Germinal center (tissue), 1 donor: ENCODE results near the gene C12orf57.
A peak's percentile ranks its signal among the peaks of the same experiment; 100 is the strongest.

Source experiments
- DNase-seq: peaks from one replicate; pipeline ENCODE4 v3.0.0; 2012; ENCODE audit warnings: mixed read lengths, low spot score

The C12orf57 gene

DNA sequence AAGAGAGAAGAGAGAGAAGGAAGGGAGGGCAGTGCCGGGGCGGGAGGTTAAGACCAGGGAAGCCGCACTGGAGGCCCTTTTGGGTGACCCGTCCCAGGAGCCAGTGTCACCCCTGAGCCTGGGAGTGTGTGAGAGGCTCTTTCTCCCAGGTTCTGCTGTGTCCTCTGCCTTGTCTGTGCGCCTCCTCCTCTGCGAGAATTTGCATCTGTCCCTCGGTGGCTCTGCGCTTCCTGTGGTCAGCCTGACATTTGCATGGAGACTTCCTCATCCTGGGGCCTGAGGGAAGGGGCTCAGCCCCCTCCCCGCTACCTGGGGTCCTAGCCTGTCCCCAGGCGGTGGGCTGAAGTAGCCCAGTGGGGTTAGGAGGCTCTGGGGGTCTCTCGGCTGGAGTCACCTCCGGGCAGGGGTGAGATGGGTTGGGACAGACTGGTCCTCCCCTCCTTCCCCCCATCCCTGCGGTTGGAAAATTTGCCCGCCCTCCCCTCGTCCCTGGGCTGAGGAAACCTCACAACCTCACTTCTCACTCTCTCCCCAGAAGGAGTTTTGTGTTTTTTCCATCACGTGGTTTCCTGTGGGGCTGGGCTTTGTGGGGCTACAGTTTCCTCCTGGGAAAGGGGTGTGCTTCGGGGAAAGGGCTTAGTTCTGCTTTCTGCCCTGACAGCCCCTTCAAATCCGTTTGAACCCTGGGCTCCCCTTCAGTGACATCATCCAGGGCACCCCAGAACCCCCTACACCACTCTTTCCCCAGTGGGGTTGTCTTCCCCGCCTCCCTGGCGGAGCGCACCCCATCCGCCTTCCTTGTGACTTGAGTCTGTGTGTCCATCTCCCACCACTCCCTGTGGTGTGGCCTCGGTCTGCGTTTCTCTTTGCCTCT is 9.9 kb downstream of the C12orf57 start:
- peak; percentile 80 for DNase-seq

DNA sequence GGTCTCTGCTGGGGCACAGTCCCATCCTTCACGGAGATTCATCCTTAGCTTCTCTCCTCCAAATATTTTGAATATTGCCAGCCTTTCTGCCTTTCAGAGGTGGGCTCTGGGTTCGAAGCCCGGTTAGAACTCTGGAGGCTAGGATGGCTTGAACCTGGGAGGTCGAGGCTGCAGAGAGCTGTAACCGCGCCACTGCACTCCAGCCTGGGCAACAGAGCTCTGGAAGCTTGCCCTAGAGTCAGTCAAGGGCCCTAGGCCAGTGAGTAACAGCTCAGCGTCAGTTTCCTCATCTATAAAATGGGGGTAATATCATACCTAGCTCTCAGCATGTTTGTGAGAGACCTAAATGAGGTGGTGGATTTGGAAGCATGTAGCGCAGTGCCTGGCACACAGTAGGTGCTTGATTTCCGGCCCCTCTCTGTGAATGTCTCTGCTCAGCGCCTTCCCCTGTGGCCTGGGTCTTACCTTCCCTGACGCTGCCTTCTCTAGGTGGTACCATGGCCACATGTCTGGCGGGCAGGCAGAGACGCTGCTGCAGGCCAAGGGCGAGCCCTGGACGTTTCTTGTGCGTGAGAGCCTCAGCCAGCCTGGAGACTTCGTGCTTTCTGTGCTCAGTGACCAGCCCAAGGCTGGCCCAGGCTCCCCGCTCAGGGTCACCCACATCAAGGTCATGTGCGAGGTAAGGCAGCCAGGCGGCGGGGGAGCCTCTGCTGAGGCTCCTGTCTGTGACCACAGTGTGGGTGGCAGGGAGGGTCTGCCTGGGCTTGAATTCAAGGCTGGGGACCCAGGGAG is 10.7 kb downstream of the C12orf57 start:
- no peak for DNase-seq

DNA sequence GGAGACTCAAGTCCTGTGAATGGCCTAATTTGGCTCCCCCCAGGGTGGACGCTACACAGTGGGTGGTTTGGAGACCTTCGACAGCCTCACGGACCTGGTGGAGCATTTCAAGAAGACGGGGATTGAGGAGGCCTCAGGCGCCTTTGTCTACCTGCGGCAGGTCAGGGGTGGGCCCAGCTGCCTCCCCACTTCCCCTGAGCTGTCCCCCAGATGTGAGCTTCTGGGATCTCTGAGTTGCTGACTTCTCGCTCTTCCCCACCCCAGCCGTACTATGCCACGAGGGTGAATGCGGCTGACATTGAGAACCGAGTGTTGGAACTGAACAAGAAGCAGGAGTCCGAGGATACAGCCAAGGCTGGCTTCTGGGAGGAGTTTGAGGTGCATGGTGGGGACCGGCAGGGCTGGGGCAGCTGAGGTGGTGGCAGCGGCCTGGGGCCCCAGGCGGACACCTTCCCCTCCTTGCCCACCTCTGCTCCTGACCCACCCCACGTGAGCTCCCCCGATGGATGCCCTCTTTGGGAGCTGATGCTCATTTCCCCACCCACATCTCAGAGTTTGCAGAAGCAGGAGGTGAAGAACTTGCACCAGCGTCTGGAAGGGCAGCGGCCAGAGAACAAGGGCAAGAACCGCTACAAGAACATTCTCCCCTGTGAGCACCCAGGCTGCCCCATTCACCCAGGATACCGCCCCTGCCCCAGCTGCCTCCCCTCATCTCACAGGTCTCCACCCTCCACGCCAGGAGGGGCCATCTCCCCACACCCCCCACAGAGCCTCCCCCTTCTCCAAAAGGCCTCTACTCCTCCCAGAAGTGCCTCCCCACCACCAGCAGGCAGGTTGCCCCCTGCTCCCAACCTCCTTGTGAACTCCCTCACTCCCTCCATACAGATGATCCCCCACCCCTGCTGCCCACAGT is 11.5 kb downstream of the C12orf57 start:
- no peak for DNase-seq

DNA sequence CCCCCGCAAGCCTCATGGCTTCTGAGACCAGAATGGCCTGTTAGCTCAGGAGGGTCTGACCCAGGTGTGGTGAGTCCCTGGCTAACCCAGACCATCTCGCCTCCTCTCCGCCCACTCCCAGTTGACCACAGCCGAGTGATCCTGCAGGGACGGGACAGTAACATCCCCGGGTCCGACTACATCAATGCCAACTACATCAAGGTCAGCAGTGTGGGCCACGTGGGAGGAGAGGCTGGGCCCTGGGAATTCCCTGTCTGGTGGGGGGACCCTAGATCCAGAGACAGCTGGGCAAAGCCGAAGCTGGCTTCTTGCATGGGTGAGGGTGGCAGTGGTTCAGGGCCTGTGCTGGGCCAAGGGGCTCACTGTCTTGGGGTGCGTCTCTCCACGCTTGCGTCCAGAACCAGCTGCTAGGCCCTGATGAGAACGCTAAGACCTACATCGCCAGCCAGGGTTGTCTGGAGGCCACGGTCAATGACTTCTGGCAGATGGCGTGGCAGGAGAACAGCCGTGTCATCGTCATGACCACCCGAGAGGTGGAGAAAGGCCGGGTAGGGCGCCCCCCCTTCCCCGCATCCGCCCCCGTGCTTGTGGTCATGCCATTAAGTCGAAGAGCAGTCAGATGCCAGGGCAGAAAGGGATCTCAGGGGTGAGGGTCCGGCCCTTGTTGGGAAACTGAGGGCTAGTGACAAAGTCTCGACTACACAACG is 12.4 kb downstream of the C12orf57 start:
- DNase-seq = no peak

DNA sequence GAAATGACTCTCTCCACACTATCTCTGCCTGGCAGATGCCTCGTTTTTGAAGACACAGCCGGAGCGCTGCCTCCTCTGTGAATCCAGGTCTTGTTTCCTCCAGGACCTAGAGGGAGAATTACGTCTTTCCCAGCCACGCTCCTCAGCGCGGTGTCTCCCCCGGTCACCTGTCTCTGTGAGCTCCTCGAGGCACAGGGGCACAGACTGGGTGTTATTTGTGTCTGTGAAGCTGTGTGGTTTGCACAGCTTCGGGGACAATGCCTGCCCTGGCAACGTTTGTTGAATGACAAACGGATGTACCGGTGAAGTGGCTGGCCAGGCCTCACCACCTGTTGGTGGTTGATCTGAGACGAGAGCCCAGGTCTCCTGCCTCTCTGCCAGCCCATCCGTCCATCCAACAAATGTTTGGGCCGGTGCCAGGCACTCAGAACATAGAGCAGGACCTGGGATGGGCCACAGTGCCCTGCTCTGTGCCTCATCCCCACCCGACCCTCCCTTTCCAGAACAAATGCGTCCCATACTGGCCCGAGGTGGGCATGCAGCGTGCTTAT is 13.4 kb downstream of the C12orf57 start:
- DNase-seq = no peak

DNA sequence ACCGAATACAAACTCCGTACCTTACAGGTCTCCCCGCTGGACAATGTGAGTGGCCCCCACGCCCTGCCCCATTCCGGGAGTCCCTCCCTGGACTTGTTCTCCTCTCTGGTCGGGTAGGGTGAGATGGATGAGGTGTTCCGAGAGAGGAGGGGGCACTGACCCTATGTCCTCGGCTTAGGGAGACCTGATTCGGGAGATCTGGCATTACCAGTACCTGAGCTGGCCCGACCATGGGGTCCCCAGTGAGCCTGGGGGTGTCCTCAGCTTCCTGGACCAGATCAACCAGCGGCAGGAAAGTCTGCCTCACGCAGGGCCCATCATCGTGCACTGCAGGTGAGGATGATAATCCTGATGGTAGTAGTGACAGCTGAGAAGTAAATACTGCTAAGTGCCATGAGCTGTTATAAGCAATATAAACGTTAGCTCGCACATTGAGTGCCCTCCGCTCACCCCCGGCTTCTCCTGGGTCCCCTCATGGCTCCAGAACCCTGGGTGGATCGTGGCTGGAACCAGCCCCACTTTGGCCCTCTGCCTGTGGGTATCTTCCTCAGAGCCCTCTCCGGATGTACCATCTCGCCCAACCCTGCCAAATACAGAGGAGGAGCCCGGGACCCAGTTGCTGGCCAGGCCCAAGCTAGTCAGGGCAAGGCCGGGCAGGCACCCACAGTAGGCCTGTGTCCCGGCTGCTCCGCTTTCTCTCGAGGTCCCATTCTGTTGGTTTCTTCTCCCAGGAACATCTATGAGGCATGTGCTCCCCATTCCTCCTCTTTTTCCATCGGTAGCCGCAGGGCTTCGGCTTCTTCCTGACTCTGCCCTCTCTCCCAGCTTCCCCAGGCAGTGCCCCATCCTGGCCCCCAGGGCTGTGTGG is 14.2 kb downstream of the C12orf57 start:
- DNase-seq = no peak

DNA sequence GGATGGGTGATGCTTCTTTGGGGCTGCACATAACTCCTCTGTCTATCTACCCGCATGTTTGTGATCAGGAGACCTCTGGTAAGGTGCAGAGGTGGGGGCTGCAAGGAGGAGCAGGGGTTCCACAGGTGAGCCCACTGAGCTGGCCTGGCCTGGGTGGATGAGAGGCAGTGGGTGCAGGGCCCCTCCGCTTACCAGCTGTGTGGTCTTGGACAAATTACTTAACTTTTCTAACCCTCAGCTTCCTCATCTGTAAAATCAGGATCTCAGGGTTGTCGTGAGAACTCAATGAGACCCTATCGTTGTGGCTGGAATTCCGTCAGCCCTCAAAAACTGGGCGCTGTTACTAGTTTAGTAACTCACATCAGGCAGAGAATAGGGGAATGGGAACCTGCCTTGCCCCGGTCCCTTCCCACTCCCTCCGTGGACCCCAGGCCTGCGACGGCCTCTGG is 14.8 kb downstream of the C12orf57 start:
- DNase-seq = no peak

DNA sequence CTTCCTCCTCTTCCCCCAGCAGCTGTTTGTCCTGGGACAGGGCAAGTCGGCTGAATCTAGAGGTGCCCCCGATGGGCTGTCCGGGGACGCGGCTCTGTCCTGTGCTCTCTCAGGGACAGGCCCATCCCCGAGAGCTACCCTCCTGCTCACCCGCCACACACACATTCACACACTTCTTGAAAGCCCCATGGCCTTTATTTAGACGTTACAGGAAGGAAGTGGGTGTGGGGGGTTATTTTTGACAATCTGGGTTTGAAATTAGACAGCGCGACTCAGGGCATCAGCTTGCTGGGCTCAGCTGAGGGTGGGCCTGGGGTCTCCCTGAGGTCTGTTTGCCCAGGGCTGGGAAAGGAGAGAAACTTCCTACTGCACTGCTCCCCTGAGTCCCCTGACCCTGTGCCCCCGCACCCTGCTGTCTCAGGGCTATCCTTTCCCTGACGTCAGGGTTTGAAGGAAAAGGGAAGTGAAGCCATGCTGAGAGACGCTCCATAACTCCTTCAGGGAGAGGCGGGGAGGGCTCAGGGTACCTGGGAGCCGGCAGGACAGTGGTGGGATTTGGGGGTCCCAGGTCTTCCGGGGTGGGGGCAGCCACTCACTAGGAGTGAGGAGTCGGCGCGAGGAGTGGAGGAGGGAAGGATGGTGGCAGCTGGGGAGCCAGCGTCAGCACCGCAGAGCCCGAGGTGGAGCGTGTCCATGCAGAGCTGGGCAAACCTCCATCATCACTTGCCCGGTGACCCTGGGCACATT is 15.4 kb downstream of the C12orf57 start:
- peak; percentile 69 for DNase-seq

DNA sequence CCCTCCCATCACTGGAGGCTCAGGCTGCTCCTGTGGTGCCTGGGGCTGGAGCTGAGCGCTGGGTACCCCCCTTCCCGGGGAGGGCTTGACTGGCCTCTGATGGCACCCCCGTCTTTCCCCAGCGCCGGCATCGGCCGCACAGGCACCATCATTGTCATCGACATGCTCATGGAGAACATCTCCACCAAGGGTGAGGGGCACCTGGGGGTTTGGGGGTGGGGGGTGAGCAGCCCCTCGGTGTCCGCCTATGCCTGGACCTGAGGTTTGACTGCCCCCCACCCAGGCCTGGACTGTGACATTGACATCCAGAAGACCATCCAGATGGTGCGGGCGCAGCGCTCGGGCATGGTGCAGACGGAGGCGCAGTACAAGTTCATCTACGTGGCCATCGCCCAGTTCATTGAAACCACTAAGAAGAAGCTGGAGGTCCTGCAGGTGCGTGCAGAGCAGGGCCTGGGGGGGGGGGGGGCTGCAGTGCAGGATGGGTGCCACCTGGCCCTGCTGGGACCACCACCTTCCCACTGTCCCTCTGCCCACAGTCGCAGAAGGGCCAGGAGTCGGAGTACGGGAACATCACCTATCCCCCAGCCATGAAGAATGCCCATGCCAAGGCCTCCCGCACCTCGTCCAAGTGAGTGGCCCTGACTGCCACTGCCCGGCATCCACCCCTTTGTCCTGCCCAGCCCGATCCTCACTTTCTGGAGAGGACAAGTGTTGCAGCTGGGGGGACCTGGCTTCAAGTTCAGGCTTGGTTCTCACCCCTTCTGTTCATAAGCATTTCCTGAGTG is 16.2 kb downstream of the C12orf57 start:
- no peak for DNase-seq

DNA sequence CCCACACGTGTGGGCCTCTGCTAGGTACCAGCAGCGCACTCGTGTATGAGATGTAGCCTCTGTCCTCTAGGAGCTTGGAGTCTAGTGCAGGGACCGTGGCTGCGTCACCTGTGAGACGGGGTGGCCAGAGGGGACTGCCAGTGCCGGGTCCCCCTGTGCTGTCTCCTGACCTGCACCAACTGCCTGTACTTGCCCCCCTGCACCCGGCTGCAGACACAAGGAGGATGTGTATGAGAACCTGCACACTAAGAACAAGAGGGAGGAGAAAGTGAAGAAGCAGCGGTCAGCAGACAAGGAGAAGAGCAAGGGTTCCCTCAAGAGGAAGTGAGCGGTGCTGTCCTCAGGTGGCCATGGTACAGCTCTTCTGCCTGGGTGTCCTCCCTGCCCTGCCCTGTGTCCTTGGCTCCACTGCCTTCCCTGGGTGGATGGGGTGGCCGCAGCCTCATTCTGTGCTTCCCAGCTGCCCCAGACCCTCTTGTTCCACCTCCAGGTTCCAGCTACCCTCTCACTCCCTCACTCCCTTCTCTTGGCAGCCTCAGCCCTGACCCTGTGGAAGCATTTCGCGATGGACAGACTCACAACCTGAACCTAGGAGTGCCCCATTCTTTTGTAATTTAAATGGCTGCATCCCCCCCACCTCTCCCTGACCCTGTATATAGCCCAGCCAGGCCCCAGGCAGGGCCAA is 16.9 kb downstream of the C12orf57 start:
- DNase-seq = no peak

DNA sequence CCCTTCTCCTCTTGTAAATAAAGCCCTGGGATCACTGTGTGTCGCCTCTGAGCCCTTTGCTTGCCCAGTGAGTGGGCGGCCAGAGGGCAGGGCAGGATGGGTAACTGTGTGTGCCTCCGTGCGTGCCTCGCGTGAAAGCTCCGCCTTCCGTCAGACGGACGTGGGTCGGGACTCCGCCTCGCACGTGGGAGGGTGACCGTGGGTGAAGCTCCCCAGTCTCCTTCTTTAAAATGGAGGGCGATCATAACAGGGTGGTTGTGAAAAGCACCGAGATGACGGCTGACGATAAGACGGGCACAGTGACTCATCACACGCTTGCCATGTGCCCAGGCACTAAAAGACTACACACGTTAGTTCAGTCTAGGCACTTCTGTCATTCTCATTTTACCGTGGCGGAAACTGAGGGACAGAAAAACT is 17.5 kb downstream of the C12orf57 start:
- DNase-seq = no peak

DNA sequence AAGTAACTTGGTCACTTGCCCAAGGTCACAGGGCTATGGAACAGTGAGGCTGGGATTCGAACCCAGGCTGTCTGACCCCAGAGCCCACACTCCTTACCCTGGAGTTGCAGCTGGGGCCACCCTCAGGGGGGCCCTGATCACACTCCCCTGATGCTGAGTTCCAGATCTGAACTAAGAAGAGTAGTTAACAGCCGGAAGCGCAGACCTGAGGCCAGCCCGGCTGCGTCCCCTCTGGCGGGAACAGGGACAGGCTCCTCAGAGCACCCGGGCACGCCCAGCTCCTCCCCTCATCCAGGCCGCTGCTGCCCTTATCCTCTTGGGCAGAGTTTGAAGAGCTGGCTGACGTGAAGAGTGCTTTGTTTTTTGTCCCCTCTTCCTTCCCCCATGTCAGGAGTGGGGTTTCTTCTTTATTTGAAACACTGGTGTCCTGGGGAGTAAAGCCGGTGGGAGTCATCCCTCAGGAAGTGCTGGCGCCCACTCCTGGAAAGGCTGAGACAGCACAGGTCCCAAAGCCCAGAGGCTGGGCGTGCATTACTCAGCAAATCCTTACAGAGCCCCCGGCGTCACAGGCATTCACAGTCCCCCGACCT is 18.0 kb downstream of the C12orf57 start:
- no peak for DNase-seq

DNA sequence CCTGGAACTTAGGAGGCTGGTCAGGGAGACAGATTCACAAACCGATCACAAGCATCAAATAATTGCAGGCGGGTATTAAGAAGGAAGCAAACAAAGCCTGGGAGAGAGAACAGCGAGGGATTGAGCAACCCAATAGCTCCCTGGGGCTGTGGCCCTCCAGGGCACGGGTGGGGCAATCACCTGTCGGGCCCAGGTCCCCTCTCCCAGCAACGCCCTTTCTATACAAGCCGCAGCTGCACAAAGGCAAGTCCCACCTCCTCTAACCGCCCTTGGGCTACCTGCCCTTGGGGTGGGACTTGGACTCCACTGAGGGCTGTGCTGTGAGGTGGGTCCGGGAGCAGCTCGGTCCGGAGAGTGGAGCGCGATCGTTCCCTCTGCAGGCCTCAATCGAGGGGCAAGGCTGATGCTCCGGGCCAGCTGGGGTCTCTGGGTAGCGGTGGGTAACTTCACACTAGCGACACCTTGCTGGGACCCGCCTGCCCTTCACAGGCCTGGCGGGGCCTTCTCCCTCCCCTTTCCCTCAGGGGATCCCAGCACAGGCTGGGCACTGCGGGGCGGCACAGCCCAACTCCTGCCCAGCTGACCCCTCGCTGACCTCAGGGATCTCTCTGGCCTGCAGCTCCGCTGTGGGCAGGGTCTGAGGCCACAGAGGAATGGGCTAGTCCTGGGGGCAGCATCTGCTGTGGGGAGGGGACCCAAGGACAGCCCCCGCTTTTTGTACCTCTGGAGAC is 18.6 kb downstream of the C12orf57 start:
- no peak for DNase-seq

DNA sequence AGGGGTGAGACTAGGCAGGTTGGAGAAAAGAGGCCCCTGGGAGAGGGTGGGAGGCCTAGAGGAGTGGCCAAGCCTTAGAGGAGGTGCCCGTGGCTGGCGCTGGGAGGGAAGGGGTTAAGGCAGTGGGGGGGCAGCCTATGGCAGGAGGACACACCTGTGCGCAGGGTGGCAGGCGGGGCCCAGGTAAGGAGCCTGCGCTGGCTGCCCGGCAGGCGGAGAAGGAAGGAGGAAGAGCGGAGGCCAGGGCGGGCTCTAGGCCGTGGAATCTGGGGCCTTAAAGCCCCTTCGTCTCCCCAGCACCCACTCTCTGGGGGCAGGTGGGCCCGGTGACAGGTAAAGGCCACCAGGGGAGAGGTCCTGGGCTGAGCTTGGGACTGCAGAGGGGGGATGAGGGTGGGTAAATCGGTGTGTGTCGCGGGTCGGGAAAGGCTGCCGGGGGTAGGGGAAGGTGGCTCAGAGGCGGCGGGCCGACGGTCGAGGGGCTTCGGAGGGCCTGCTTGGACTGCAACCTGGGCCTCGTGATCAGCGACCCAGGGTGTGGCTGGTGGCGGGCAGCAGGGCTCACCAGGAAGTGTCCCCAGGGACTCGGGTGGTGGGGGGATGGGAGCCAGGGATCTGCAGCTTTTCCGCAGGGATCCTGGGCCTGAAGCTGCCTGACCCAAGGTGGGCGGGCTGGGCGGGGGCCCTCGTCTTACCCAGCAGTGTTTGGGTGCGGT is 19.4 kb downstream of the C12orf57 start:
- no peak for DNase-seq

DNA sequence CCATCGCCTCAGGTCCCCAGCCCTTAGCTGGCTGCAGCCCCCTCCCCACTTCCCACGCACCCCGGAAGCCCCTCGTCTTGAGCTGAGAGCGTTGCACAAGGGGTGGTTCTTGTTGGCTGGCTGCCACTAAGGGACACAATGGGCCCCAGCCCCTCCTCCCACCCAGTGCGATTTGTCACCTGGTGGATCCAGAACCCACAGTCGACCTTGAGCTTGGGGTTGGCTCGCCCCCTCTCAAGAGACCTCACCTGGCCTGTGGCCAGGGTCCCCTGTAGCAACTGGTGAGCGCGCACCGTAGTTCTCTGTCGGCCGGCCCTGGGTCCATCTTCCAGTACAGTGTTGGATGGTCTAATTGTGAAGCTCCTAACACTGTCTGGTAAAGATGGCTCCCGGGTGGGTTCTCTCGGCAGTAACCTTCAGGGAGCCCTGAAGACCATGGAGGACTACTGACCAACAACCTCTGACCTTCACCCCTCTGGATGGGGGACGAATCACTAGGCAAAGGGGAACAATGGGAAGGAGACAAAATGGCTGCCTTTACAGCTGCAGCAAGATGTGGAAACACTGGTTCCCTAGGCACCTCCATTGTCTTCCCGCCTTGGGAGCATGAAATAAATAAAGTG is 20.1 kb downstream of the C12orf57 start:
- DNase-seq = no peak

DNA sequence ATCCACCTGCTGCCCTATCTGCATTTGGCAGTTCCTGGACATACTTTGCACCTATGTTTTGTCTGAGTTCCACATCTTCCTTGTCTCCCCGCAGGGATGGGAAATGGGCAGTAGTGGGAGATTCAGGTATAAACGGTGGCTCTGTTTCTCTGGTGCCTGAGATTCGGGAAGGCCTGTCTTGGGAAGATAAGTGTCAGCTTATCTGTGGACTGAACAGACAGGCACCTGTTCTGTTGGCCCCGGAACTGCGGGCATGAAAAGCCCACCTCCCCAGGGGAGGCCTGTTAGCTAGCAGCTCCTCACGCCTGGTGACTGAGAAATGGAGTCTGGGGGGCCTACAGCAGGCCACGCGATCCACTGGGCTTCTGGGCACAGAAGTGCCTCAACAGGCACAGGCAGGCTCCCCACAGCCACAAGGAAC is 20.8 kb downstream of the C12orf57 start:
- DNase-seq = no peak
